Measurements from ENCODE around the gene SPACA4. TPM values are rescaled to one million over a fixed set of nuclear protein-coding genes. Genes with fewer than 3 reads are reported as not detected.

SPACA4 gene
- total and polyA plus RNA-seq, 9 of the 15 experiments (the other 6 are each of a cell fraction or from before 2014, with no cell fraction given) = not detected

GRCh38 chr19:48624791-48625723 is 18.5 kb downstream of the SPACA4 start (continued):
- TF ChIP-seq TEAD4 (IDR thresholded peaks at IDR 0.05; ENCODE audit: low read length) (peak; percentile 13; the same call in 1 of the 2 replicates), TEAD4 (CRISPR knock-in tag; IDR thresholded peaks at IDR 0.05; ENCODE audit: borderline replicate concordance) (no peak), MEF2A (IDR thresholded peaks at IDR 0.05; ENCODE audit: control insufficient read depth, low read depth, low read length) (no peak), SREBF1 (IDR thresholded peaks at IDR 0.05; ENCODE audit: borderline replicate concordance, low read depth, low read length) (no peak), CBFA2T2 (conservative IDR thresholded peaks at IDR 0.05) (peak; percentile 55; the same call in 1 of the 2 replicates), HDAC2 (IDR thresholded peaks at IDR 0.05) (peak; percentile 57; the same call in 1 of the 2 replicates), TCF3 (CRISPR knock-in tag; IDR thresholded peaks at IDR 0.05) (peak; percentile 50), KDM1A (IDR thresholded peaks at IDR 0.05) (peak; percentile 95 to 96), CBFA2T3 (IDR thresholded peaks at IDR 0.05) (peak; percentile 76), MTA2 (IDR thresholded peaks at IDR 0.05; ENCODE audit: low read depth) (0 out of 2 replicates have a peak, but pooled peaks have one; percentile 13), RCOR1 (IDR thresholded peaks at IDR 0.05; ENCODE audit: borderline replicate concordance in 1 of 2, low read depth in 2 of 2, low read length in 2 of 2) (peak in 1 of 2 experiments; percentile 73; a peak in 2 of 4 replicates), ZBTB7A (IDR thresholded peaks at IDR 0.05; ENCODE audit: borderline replicate concordance, control insufficient read depth, low read depth, low read length) (0 out of 2 replicates have a peak, but pooled peaks have one; percentile 1)
